Activated naive CD4-positive, alpha-beta T cell (primary cell): ENCODE data around the gene ZNF865.
A peak's percentile ranks its signal among the peaks of the same experiment; 100 is the strongest.

Experiments used
- DNase-seq, 4 experiments: peaks; one replicate each; lab custom pipeline; 2025; lab: John Stamatoyannopoulos, UW

ZNF865 gene

DNA sequence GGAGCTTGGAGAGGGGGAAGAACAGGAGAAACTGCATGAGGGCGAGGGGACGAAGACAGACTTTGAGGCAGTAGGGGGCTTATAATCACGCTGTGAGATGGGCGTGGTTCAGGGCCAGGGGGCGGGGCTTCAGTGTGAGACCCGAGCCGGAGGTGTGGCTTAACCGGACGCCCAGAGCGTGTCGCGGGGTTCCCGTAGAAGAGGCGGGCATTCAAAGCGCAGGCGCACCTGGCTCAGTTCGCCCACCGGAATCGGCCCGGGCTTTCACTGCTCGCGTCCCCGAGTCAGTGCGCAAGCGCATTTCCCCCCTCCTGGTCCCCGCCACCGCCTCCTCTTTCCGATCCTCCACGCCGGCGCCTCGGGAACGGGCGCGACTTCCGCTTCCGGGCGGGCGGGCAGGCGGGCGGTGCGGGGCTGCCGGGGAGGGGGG lies 225 bp upstream of the ZNF865 start:
- peak; percentile 94 to 98 (median 96) for DNase-seq

DNA sequence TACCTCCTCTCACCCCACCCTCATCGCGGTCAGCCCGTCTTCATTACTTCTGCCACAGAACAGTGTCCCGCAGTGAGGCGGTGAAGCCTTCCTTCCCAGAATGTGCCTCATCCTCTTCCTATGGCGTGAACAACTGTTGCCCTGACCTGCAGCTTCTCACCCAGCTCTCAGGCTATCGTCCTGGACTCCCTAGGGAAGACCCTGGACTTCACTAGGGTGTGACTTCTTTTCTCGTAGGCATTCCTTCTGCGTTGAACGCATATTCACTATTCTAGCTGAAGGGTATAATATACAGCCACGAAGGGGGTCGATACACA lies 982 bp downstream of the ZNF865 start:
- DNase-seq: no peak

DNA sequence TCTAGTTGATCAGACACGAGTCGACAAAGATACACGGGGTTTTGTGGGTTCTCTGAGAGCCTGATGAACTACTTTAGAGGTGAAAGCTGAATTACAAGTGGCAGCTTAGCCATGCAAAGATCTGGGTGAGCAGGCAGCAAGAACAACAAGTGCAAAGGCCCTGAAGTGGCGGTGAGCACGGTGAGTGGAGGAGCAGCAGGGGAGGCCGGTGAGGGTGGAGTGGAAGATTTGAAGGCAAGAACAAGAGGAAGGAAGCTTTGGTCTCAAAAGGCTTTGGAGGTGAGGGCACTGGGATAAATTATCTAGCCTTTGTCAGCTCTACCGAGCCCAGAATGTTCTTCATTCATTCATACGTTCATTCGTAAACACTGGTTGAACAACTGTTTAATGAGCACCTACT lies 1.4 kb downstream of the ZNF865 start:
- DNase-seq: no peak

DNA sequence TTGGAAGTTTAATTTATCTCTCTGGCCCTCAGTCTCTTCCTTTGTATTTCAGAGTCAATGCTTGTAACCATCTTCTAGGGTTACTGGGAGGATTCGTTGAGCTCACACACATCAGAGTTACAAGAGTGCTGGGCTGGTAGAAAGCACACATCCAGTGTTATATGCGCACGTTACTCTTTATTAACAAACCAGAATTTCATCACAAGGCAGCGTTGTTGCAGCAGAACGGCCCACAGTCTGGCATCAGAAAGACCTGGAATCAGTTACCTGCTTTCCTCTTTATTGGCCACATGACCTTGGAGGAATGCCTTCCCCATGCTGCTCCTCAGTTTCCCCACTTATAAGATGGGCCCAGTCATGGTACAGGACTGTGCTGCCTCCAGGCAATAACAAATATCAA lies 3.9 kb downstream of the ZNF865 start:
- DNase-seq: no peak

DNA sequence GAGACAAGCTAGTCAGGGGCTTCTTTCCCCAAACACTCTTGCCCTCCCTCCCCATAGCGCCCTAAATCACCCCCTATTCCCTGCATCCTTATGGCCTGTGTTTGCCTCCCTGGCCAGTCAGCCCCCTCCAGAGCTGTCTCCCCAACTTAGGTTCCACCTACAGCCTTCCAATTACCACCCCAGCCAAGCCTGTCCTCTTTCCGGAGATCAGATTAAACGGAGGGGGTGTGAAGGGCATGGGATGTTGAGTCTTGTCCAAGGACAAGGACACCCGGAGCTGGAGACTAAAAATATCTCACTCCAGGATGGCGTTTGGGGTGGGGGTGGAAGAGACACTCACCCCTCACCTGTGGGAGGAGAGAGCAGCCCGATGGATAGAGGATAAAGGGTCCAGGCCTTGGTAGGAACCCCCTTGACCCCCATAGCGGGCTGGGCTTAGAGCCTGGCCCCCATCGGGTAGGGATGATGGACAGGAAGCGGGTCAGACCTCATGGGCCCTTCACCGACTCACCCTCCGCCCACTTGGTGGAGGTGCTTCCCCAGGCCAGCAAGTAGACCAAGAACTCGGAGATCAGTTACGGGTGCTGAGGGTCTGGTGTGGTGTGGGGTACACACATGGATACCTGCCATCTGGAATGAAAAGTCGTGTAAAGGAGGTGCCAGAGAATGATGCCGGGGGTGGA lies 6.0 kb downstream of the ZNF865 start:
- no peak for DNase-seq

DNA sequence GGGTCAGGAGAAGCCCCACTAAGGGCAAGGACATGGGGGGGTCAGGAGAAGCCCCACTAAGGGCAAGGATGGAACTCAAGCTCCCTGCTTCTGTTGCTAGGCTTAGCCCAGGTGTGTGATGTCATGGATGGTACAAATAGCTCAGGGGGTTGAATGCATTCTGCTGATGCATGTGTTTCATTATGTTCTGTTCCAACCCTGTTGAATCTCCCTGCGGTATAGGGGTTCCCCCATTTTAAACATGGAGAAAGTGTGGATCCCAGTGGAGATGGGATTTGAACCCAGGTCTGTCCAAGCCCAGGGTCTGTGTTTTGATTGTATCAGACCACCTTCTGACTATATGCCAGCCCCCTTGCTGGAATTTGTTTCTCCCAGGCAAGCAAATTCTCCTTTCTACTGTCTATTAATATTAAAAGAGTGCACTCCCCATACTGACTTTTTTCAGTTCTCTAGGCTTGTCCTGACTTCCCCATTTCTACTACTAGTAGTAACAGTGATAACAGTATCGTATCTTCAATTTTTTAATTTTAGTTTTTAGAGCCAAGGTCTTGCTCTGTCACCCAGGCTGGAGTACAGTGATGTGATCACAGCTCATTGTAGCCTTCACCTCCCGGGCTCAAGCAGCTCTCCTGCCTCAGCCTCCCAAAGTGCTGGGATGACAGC lies 6.7 kb downstream of the ZNF865 start:
- no peak for DNase-seq

DNA sequence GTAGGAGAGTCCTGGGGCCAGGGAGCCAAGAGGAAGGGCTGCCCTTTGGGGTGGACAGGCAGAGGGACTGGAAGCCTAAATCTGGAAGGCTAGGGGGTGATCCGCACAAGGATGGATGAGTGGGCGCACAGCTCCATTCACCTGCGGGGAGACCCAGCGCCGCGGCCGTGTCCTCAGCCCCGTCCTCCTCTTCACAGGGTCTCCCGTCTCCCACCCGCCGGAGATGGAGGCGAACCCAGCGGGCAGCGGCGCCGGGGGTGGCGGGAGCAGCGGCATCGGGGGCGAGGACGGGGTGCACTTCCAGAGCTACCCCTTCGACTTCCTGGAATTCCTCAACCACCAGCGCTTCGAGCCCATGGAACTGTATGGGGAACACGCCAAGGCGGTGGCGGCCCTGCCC lies 7.9 kb downstream of the ZNF865 start:
- no peak for DNase-seq

DNA sequence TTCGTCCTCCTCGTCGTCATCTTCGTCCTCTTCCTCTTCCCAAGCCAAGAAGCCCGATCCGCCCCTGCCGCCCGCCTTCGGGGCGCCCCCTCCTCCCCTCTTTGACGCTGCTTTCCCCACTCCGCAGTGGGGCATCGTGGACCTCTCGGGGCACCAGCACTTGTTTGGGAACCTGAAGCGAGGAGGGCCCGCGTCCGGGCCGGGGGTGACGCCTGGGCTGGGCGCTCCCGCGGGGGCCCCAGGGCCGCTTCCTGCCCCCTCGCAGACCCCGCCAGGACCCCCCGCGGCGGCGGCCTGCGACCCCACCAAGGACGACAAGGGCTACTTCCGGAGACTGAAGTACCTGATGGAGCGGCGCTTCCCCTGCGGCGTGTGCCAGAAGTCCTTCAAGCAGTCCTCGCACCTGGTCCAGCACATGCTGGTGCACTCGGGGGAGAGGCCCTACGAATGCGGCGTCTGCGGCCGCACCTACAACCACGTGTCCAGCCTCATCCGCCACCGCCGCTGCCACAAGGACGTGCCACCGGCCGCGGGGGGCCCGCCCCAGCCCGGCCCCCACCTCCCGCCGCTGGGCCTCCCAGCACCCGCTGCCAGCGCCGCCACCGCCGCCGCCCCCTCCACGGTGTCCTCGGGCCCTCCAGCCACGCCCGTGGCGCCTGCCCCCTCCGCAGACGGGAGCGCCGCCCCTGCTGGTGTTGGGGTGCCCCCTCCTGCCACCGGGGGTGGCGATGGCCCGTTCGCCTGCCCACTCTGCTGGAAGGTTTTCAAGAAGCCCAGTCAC lies 8.7 kb downstream of the ZNF865 start:
- no peak for DNase-seq

DNA sequence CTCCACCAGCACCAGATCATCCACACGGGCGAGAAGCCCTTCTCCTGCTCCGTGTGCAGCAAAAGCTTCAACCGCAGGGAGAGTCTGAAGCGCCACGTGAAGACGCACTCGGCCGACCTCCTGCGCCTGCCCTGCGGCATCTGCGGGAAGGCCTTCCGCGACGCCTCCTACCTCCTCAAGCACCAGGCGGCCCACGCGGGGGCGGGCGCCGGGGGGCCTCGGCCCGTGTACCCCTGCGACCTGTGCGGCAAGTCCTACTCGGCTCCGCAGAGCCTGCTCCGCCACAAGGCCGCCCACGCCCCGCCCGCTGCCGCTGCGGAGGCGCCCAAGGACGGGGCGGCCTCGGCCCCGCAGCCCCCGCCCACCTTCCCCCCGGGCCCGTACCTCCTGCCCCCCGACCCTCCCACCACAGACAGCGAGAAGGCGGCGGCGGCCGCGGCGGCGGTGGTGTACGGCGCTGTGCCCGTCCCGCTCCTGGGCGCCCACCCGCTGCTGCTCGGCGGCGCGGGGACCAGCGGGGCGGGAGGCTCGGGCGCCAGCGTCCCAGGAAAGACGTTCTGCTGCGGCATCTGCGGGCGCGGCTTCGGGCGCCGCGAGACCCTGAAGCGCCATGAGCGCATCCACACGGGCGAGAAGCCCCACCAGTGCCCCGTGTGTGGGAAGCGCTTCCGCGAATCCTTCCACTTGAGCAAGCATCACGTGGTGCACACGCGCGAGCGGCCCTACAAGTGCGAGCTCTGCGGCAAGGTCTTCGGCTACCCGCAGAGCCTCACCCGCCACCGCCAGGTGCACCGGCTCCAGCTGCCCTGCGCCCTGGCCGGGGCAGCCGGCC lies 9.5 kb downstream of the ZNF865 start:
- no peak for DNase-seq

DNA sequence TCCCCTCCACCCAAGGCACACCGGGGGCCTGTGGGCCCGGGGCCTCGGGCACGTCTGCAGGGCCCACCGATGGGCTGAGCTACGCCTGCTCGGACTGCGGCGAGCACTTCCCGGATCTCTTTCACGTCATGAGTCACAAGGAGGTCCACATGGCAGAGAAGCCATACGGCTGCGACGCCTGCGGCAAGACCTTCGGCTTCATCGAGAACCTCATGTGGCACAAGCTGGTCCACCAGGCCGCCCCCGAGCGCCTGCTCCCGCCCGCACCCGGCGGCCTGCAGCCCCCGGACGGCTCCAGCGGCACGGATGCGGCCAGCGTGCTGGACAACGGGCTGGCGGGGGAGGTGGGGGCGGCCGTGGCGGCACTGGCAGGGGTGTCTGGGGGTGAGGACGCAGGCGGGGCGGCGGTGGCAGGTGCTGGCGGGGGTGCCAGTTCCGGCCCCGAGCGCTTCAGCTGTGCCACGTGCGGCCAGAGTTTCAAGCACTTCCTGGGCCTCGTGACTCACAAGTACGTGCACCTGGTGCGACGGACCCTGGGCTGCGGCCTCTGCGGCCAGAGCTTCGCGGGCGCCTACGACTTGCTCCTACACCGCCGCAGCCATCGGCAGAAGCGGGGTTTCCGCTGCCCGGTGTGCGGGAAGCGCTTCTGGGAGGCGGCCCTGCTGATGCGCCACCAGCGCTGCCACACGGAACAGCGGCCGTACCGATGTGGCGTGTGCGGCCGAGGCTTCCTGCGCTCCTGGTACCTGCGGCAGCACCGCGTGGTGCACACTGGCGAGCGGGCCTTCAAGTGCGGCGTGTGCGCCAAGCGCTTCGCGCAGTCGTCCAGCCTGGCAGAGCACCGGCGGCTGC lies 10.3 kb downstream of the ZNF865 start:
- no peak for DNase-seq

DNA sequence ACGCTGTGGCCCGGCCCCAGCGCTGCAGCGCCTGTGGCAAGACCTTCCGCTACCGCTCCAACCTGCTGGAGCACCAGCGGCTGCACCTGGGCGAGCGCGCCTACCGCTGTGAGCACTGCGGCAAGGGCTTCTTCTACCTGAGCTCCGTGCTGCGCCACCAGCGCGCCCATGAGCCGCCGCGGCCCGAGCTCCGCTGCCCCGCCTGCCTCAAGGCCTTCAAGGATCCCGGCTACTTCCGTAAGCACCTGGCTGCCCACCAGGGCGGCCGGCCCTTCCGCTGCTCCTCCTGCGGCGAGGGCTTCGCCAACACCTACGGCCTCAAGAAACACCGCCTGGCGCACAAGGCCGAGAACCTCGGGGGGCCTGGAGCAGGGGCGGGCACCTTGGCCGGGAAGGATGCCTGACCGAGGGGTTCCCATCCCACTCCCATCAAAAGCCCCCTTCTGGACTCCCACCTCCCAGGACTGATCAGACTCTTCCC lies 11.0 kb downstream of the ZNF865 start:
- DNase-seq: no peak

DNA sequence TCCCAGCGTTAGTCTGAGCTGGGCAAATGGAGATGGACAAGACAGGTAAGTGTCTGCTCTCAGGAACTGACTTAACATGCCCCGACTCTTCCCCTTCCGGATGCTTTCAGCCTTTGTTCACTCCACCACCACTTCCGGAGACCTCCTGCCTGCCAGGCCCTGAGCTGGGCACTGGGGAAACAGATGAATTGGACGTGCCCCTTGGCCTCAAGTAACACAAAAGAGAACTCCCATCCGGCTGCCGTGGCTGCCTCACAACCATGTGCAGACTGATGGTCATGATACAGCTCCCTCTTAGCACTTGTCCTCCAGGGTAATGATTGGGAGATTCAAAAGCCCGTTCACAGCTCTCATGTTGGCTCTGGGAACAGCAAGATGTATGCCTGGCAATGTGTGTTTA lies 12.0 kb downstream of the ZNF865 start:
- DNase-seq: no peak

DNA sequence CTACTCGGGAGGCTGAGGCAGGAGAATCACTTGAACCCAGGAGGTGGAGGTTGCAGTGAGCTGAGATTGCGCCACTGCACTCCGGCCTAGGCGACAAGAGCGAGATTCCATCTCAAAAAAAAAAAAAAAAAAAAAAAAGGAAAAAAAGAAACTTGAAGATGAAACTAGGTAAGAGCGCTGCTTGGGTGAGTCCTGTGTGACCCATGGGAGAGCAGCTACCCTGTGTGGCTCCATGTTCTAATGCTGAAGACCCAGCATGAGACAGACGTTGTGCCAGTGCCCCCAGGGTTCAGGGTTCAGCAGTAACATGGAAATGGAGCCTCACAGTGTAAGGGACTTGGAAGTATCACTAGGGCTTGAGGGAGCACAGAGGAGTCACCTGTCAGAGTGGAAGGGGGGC lies 13.0 kb downstream of the ZNF865 start:
- no peak for DNase-seq

DNA sequence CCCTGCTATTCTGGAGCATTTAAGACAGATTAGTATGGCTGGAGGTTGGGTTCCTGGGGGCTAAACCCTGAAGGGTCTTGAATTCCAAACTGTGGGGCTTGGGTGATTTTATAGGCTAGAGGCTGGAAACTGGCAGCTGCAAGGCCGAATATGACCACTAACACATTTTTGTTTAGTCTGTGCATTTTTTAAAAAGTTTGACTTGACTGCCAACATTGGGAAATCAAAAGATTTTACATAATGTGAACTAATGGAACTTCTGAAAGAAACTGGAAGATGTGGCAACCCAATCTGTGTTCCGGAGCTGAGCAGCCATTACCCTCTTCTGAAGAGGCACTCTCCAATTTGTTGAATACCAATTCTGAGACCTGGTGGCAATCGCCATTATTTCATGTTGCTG lies 13.8 kb downstream of the ZNF865 start:
- no peak for DNase-seq

DNA sequence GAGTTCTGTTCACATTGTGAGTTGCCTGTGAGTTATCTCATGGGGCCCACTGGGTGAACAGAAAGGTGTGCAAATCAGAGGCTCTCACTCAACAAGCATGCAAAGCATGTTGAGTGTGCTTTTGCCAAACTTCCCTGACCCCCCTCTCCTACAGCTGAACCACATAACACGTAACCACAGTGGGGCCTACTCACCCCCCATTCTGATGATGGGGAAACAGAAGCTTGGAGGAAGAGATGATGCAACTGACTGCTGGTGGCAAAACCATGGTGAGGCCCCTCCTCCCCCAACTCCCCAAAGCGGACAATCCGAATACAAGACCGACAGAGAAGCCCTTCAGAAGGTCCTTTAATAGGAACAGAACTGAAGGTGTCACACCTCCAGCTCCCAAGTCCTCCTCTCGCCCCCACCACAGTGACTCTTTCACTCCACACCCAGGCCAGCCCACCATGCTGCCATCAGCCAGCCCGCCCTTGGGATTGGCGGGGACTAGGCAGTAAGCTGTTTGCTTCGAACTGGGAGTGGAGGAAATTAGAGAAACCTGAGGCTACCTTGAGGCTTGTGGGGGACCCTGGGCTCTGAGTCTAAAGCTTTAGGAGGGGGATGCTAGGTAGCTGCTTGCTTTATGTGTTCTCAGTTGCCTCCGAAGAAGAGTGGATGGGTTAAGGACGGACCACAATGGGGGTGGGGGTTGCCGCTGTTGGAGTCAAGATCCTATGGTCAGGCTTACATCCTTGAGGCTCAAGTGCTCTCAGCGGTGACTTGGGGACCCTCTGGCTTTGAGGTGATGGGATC lies 15.2 kb downstream of the ZNF865 start:
- DNase-seq: no peak

DNA sequence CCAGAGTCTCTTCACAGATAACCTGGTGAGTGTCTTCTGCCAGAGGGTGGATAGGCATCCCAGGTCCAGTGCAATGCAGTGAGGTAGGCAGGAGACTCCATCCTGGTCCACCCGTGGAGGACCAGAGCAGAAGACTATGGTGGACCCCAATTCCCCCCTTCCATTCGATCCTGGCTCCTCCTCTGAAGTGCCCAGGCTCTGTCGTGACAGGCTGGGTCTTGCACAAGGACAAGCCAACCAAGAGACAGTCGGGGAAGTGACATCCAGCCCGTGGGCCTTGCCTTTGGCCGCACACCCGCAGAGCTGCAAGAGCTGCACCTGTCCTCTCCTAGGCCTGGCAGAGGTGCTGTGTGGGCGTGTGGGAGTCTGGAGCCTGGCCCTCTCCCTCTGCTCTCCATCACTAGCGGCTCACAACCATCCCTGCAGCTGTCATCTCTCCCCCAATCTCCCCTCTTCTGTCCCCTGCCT lies 15.8 kb downstream of the ZNF865 start:
- no peak for DNase-seq

DNA sequence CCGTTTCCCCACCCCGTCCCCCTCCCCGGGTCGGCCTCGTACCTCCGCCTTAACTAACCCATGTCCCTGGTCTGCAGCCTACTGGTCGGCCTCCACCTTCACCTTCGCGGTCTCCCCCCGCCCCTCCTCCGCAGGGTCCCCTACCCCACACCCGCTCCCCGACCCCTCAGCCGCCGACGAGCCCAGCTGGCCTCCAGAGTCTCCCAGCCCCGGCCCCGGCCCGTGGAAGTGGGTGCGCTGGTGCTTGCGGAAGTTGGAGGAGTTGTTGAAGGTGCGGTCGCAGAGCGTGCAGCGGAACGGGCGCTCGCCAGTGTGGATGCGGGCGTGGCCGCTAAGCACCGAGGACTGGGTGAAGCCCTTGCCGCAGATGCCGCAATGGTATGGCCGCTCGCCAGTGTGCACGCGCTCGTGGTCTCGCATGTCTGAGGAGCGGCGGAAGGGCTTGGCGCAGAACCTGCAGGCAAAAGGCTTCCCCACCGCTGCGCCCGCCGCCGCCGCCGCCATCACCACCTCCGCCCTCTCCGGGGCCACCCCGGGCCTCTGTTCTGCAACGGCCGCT lies 16.3 kb downstream of the ZNF865 start:
- no peak for DNase-seq

DNA sequence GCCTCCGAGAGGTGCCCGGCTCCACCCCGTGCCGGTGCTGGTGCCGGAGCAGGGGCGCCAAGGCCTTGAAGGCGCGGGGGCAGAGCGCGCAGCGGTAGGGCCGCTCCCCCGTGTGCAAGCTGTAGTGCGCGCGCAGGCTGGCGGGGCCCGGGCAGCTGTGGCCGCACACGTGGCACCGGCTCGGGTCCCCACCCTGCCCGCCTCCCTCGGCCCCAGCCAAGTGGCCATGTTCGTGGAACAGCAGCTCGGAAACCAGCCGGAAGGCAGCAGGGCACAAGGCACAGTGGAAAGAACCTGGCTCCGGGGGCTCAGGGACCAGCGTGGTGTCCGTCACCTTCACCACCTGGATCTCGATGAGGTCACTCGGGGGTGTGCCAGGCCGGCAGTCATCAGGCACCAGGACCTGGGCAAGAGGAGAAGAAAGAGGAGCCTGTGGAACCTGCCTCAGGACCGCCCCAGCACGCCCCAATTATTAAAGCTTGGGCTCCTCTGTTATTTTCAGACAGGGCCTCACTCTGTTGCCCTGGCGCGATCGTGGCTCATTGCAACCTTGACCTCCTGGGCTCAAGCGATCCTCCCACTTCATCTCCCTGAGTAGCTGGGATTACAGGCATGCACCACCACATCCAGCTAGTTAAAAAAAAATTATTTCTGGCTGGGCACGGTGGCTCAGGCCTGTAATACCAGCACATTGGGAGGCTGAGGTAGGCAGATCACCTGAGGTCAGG lies 17.0 kb downstream of the ZNF865 start:
- DNase-seq: no peak

DNA sequence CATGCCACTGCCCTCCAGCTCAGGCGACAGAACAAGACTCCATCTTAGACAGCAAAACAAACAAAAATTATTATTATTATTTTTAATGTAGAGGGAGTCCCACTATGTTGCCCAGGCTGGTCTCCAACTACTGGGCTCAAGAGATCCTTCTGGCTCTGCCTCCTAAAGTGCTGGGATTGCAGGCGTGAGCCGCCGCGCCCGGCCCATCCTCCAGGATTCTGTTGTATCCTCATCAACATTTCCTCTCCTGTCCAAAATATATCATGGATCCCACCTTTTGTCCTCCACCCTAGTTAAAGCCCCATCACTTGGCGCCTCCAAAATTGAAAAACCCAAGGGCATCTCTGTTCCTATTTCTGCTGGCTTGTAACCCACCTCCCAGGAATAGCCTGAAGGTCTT lies 17.7 kb downstream of the ZNF865 start:
- no peak for DNase-seq
